IMR-90 (cell line): ENCODE results near the gene SH2D7. TPM values are rescaled to one million over a fixed set of nuclear protein-coding genes. Genes with fewer than 3 reads are reported as not detected.

Experiments
- ATAC-seq: fragments of 200-7000 bp; cut with Tn5 transposase; 2 replicates; pipeline ENCODE4 v1.9.1; 2020; ENCODE audit warnings: low read depth, mild to moderate bottlenecking, moderate library complexity
- BruUV-seq: library from RNA; stranded (reverse); fragments of 400-500 nt; replicated peaks from 2 replicates; lab custom pipeline; 2021; lab: Mats Ljungman, UMichigan
- CTCF ChIA-PET: fragments of 300-600 bp; formaldehyde crosslinking; extraction: SDS; loops from one replicate; lab custom pipeline; 2021; ENCODE audit warnings: antibody characterized with exemption; lab: Yijun Ruan, JAX
- POLR2A ChIA-PET: fragments of 300-600 bp; sonication (Branson Sonifier 250); formaldehyde crosslinking; loops from one replicate; lab custom pipeline; 2022; ENCODE audit warnings: antibody characterized with exemption; ENCODE audit not compliant: unreplicated experiment; lab: Charles Lee
- DNase-seq: peaks from one replicate; pipeline ENCODE4 v3.0.0; 2013
- H2AFZ ChIP-seq: replicated peaks from 2 replicates; pipeline ENCODE3; 2013; ENCODE audit warnings: low read length, mild to moderate bottlenecking; ENCODE audit not compliant: poor library complexity
- H2AK5ac ChIP-seq: 2 replicates; pipeline ENCODE4 v1.6.1; 2013; ENCODE audit warnings: low read depth, low read length, inconsistent platforms
- H2AK9ac ChIP-seq: replicated peaks from 2 replicates; pipeline ENCODE3; 2013; ENCODE audit warnings: mild to moderate bottlenecking, low read depth, low read length, moderate library complexity; ENCODE audit not compliant: poor library complexity
- H2BK120ac ChIP-seq: 2 replicates; pipeline ENCODE4 v1.6.1; 2013; ENCODE audit warnings: low read depth, low read length, inconsistent platforms
- H2BK15ac ChIP-seq: 3 replicates; pipeline ENCODE4 v1.6.1; 2013; ENCODE audit warnings: low read depth, low read length, inconsistent platforms
- H2BK20ac ChIP-seq: 2 replicates; pipeline ENCODE4 v1.6.1; 2013; ENCODE audit warnings: low read depth, mild to moderate bottlenecking, inconsistent platforms, low read length, moderate library complexity
- H2BK5ac ChIP-seq: 2 replicates; pipeline ENCODE4 v1.6.1; 2013; ENCODE audit warnings: mild to moderate bottlenecking, low read depth, low read length, inconsistent platforms; ENCODE audit not compliant: poor library complexity, severe bottlenecking
- H3K14ac ChIP-seq: replicated peaks from 2 replicates; pipeline ENCODE4 v1.6.1; 2013; ENCODE audit warnings: low read depth, low read length, inconsistent platforms
- H3K18ac ChIP-seq: 2 replicates; pipeline ENCODE4 v1.6.1; 2013; ENCODE audit warnings: low read depth, low read length, control low read depth
- H3K23ac ChIP-seq: 2 replicates; pipeline ENCODE4 v1.6.1; 2013; ENCODE audit warnings: low read depth, low read length, inconsistent platforms
- H3K27ac ChIP-seq: 2 replicates; pipeline ENCODE4 v1.5.1; 2013; ENCODE audit warnings: mild to moderate bottlenecking, control low read depth, low read length; ENCODE audit not compliant: insufficient read depth
- H3K27me3 ChIP-seq: 2 replicates; pipeline ENCODE4 v1.6.1; 2013; ENCODE audit warnings: low read length; ENCODE audit not compliant: control insufficient read depth, insufficient read depth
- H3K36me3 ChIP-seq: 2 replicates; pipeline ENCODE4 v1.6.1; 2013; ENCODE audit warnings: low read length, mixed read lengths; ENCODE audit not compliant: control insufficient read depth, insufficient read depth
- H3K4ac ChIP-seq: 2 replicates; pipeline ENCODE4 v1.6.1; 2013; ENCODE audit warnings: low read depth, low read length, inconsistent platforms
- H3K4me1 ChIP-seq: 2 replicates; pipeline ENCODE4 v1.6.1; 2013; ENCODE audit warnings: low read length, mixed read lengths; ENCODE audit not compliant: control insufficient read depth, insufficient read depth
- H3K4me2 ChIP-seq: 2 replicates; pipeline ENCODE4 v1.6.1; 2013; ENCODE audit warnings: low read depth, mild to moderate bottlenecking, control low read depth, low read length, moderate library complexity
- H3K4me3 ChIP-seq: 2 replicates; pipeline ENCODE4 v1.5.1; 2013; ENCODE audit warnings: low read depth, mild to moderate bottlenecking, control low read depth, low read length, moderate library complexity; ENCODE audit not compliant: insufficient read depth
- H3K56ac ChIP-seq: 2 replicates; pipeline ENCODE4 v1.6.1; 2013; ENCODE audit warnings: low read length, inconsistent platforms; ENCODE audit not compliant: insufficient read depth; ENCODE audit errors: extremely low read depth
- H3K79me1 ChIP-seq, 2 experiments: 2 replicates each; pipeline ENCODE4 v1.6.1; 2013; ENCODE audit warnings: low read length in 2 of 2, inconsistent platforms in 1 of 2, low read depth in 1 of 2
- H3K9ac ChIP-seq: 2 replicates; pipeline ENCODE4 v1.6.1; 2013; ENCODE audit warnings: low read depth, low read length, control low read depth
- H3K9me1 ChIP-seq: 2 replicates; pipeline ENCODE4 v1.6.1; 2013; ENCODE audit warnings: low read length, inconsistent platforms; ENCODE audit not compliant: insufficient read depth
- H3K9me3 ChIP-seq: 2 replicates; pipeline ENCODE4 v1.6.1; 2013; ENCODE audit warnings: low read length; ENCODE audit not compliant: control insufficient read depth, insufficient read depth
- H4K20me1 ChIP-seq: 2 replicates; pipeline ENCODE4 v1.6.1; 2013; ENCODE audit warnings: low read length, inconsistent platforms; ENCODE audit not compliant: insufficient read depth
- H4K5ac ChIP-seq: 2 replicates; pipeline ENCODE4 v1.6.1; 2013; ENCODE audit warnings: mild to moderate bottlenecking, low read depth, low read length, control low read depth
- H4K8ac ChIP-seq, 2 experiments: 2 replicates each; pipeline ENCODE4 v1.6.1; 2013; ENCODE audit warnings: low read depth in 2 of 2, low read length in 2 of 2, control low read depth in 1 of 2, inconsistent platforms in 1 of 2
- H4K91ac ChIP-seq: 2 replicates; pipeline ENCODE4 v1.6.1; 2013; ENCODE audit warnings: low read depth, low read length, inconsistent platforms; ENCODE audit not compliant: insufficient read depth
- CEBPB ChIP-seq: IDR thresholded peaks from 2 replicates; pipeline ENCODE4 v1.6.1; 2012; ENCODE audit warnings: low read depth, low read length, improper control_type of control experiment
- WGBS, 2 experiments: methylation state at CpG; one replicate each; pipeline versions ENCODE4 v1.1.5 to v1.1.7; 2013; ENCODE audit warnings: missing lambda C conversion rate in 2 of 2; ENCODE audit not compliant: insufficient read length in 1 of 2; ENCODE audit errors: extremely low coverage in 2 of 2; 5-methylcytosine and 5-hydroxymethylcytosine counted together
- dilution Hi-C: fragments of 300-500 bp; cut with HindIII; formaldehyde crosslinking; loops from one replicate; pipeline ENCODE4 v1.14.3; 2018; ENCODE audit warnings: low sequenced_read_pairs; ENCODE audit not compliant: unreplicated experiment
- in situ Hi-C: fragments of 300-500 bp; cut with MboI; formaldehyde crosslinking; loops from 3 replicates; pipeline ENCODE4 v1.14.3; 2019; ENCODE audit warnings: low sequenced_read_pairs, inconsistent platforms, mixed read lengths
- intact Hi-C: fragments of 100-400 bp; cut with micrococcal nuclease; formaldehyde crosslinking; loops from 2 replicates; pipeline ENCODE4 v1.10.0; 2022
- polyA plus RNA-seq, 3 experiments: library from polyadenylated mRNA; depleted of rRNA; stranded (reverse); fragments of >200 nt; gene quantifications; 2 replicates each; pipeline ENCODE4 v1.2.3, GENCODE V29; 2012; ENCODE audit warnings: low replicate concordance in 1 of 3
- total RNA-seq: library from RNA; depleted of rRNA; stranded (reverse); fragments of >200 nt; gene quantifications from 2 replicates; pipeline ENCODE4 v1.2.3, GENCODE V29; 2012
- TF ChIP-seq, protein P1 (sequence below): fragments of 150-350 bp; IDR thresholded peaks from 2 replicates; pipeline ENCODE4 v1.6.1; 2017; ENCODE audit warnings: mild to moderate bottlenecking, antibody characterized with exemption, low read length, low read depth

Gene SH2D7
- total and polyA plus RNA-seq, 2 of the 4 experiments (the other 2 are of a cell fraction): not detected

DNA sequence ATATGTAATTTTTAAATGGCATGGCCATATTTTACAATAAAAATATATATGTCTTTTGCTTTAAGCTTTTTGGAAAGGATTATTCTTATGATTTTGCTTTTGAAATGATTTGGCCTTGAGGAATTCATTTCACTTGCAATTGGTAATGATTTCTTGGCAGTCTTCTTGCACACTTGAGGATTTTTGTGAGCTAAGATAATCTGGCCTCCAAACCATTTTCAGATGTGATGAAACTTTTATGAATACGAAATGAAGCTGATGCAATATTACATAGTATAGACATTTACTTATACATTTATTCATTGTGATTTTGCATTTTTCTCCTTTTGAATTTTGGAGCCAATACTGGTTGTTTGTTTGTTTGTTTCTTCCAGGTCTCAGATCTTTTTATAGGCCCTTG, 6.4 kb upstream of the SH2D7 start:
- Histone ChIP-seq H3K9ac (no peak overlapping the region), H2BK20ac (peak overlapping the region; percentile 2; the same call in 1 of the 2 replicates), H3K23ac (no peak overlapping the region), H3K56ac (no peak overlapping the region), H3K36me3 (no peaks in the 10 kb centered on the region), H4K20me1 (no peaks in the 10 kb centered on the region; the same call in 1 of the 2 replicates), H2AFZ (no peak overlapping the region), H3K14ac (peak overlapping the region; percentile 15; the same call in 1 of the 2 replicates), H3K4me2 (no peak overlapping the region), H4K8ac (peak overlapping the region; percentile 64 to 72; a peak in 2 of 4 replicates), H2BK5ac (peak overlapping the region; percentile 6), H2AK5ac (peak overlapping the region; percentile 61; the same call in 1 of the 2 replicates), H3K4me1 (peaks cover 27% of the 10 kb centered on the region), H3K18ac (peak overlapping the region; percentile 96), H3K4ac (peak overlapping the region; percentile 56), H2AK9ac (no peak overlapping the region), H4K5ac (peak overlapping the region; percentile 91; the same call in 1 of the 2 replicates), H3K79me1 (no peaks in the 10 kb centered on the region), H4K91ac (peak overlapping the region; percentile 81; the same call in 1 of the 2 replicates), H3K9me1 (peaks cover 22% of the 10 kb centered on the region), H2BK15ac (no peak overlapping the region), H3K9me3 (no peaks in the 10 kb centered on the region), H3K27ac (peak overlapping the region; percentile 65; the same call in 1 of the 2 replicates), H3K4me3 (no peak overlapping the region), H3K27me3 (peaks cover 4% of the 10 kb centered on the region), H2BK120ac (peak overlapping the region; percentile 26; the same call in 1 of the 2 replicates)
- WGBS, 2 experiments: no CpG with 5 or more reads among the region's 1 CpG
- BruUV-seq: no TSS peak
- TF ChIP-seq, protein P1, sequence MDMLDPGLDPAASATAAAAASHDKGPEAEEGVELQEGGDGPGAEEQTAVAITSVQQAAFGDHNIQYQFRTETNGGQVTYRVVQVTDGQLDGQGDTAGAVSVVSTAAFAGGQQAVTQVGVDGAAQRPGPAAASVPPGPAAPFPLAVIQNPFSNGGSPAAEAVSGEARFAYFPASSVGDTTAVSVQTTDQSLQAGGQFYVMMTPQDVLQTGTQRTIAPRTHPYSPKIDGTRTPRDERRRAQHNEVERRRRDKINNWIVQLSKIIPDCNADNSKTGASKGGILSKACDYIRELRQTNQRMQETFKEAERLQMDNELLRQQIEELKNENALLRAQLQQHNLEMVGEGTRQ: no peak
- TF ChIP-seq CEBPB: peak; percentile 89
- peak; percentile 90 for DNase-seq
- 0 out of 2 replicates have a peak, but pooled peaks have one; percentile 8 for ATAC-seq
- POLR2A ChIA-PET: no interaction called here
- in situ Hi-C loops (no loop called here), dilution Hi-C loops (no loop called here), intact Hi-C loops (no loop called here)
- CTCF ChIA-PET: no interaction called here
